ENCODE results near the gene TRIM9.

DNA sequence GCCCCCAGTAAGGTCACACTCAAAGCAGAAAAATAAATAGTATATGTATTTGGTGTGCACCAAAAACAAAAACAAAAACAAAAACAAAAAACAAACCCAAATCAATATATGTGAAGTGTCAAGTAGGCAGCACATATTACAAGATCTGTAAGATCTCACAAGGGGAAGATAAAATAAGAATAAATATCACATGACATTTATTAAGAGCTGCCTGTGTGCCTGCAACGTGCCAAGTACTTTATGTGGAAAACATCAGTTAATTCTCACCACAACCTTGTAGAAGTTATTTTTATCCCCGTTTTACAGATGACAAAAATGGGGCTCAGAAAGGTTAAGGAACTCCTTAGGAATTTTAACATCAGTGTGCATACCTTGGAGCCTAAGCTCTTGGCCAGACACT, 26.6 kb downstream of the TRIM9 start:
- TF ChIP-seq, protein P1, sequence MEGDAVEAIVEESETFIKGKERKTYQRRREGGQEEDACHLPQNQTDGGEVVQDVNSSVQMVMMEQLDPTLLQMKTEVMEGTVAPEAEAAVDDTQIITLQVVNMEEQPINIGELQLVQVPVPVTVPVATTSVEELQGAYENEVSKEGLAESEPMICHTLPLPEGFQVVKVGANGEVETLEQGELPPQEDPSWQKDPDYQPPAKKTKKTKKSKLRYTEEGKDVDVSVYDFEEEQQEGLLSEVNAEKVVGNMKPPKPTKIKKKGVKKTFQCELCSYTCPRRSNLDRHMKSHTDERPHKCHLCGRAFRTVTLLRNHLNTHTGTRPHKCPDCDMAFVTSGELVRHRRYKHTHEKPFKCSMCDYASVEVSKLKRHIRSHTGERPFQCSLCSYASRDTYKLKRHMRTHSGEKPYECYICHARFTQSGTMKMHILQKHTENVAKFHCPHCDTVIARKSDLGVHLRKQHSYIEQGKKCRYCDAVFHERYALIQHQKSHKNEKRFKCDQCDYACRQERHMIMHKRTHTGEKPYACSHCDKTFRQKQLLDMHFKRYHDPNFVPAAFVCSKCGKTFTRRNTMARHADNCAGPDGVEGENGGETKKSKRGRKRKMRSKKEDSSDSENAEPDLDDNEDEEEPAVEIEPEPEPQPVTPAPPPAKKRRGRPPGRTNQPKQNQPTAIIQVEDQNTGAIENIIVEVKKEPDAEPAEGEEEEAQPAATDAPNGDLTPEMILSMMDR (IDR thresholded peaks at IDR 0.05) = no peak
- no peak for TF ChIP-seq POLR2A (IDR thresholded peaks at IDR 0.05)

Measured in vagina (tissue), 2 donors.